HEK293 (cell line): ENCODE data around the gene EEFSEC.

ENCODE experiments used
- CTCF ChIA-PET: fragments of 350-600 bp; formaldehyde crosslinking; extraction: SDS; loops from one replicate; lab custom pipeline; 2021; ENCODE audit warnings: antibody characterized with exemption; lab: Yijun Ruan, JAX
- POLR2A ChIA-PET: fragments of 300-600 bp; formaldehyde crosslinking; extraction: SDS; loops from one replicate; lab custom pipeline; 2020; ENCODE audit warnings: antibody characterized with exemption, inconsistent platforms; lab: Yijun Ruan, JAX
- H3K27ac ChIP-seq: fragments of 200-500 bp; sonication (Bioruptor generic); 2 replicates; pipeline ENCODE4 v1.5.1; 2014; ENCODE audit warnings: low read depth, low read length, control low read depth, inconsistent platforms; ENCODE audit errors: extremely low read depth
- H3K36me3 ChIP-seq, 2 experiments: fragments of 200-500 bp in 1 of 2; sonication (Bioruptor generic) in 1 of 2; 1 replicate in 1 of 2; 2 replicates in 1 of 2; pipeline ENCODE4 v1.5.1; 2014 to 2017; ENCODE audit warnings: inconsistent platforms in 2 of 2, low read length in 2 of 2; ENCODE audit not compliant: control insufficient read depth in 2 of 2, insufficient read depth in 1 of 2
- H3K4me1 ChIP-seq: fragments of 200-500 bp; sonication (Bioruptor generic); 2 replicates; pipeline ENCODE4 v1.5.1; 2014; ENCODE audit warnings: mild to moderate bottlenecking, low read length, inconsistent platforms; ENCODE audit not compliant: control insufficient read depth, insufficient read depth
- H3K4me3 ChIP-seq: 2 replicates; pipeline ENCODE4 v1.5.1; 2011; ENCODE audit warnings: low read depth, mild to moderate bottlenecking, control low read depth, low read length, moderate library complexity
- H3K9me3 ChIP-seq: fragments of 200-500 bp; sonication (Bioruptor generic); 2 replicates; pipeline ENCODE4 v1.5.1; 2014; ENCODE audit warnings: low read depth, low read length, inconsistent platforms; ENCODE audit not compliant: control insufficient read depth, insufficient read depth
- BCL11A ChIP-seq: fragments of 450-650 bp; formaldehyde crosslinking; IDR thresholded peaks from 2 replicates; pipeline ENCODE4 v1.5.1; 2016; ENCODE audit warnings: low read depth, missing biosample characterization, missing genetic modification characterization
- KLF7 ChIP-seq: fragments of 450-650 bp; formaldehyde crosslinking; IDR thresholded peaks from 2 replicates; pipeline ENCODE4 v1.5.1; 2016; ENCODE audit warnings: missing biosample characterization, missing genetic modification characterization, borderline replicate concordance
- KLF8 ChIP-seq: fragments of 450-650 bp; formaldehyde crosslinking; IDR thresholded peaks from 2 replicates; pipeline ENCODE4 v1.5.1; 2016; ENCODE audit warnings: missing biosample characterization, missing genetic modification characterization
- SETDB1 ChIP-seq: IDR thresholded peaks from one replicate; pipeline ENCODE4 v1.6.1; 2017; ENCODE audit warnings: mild to moderate bottlenecking, low read length, moderate library complexity, mixed read lengths; ENCODE audit not compliant: insufficient read length
- ZFP41 ChIP-seq: fragments of 450-650 bp; formaldehyde crosslinking; IDR thresholded peaks from 2 replicates; pipeline ENCODE4 v1.5.1; 2016; ENCODE audit warnings: missing biosample characterization, missing genetic modification characterization, borderline replicate concordance
- ZNF112 ChIP-seq: fragments of 450-650 bp; formaldehyde crosslinking; IDR thresholded peaks from 2 replicates; pipeline ENCODE4 v1.5.0; 2017; ENCODE audit warnings: missing biosample characterization, missing genetic modification characterization
- ZNF138 ChIP-seq: fragments of 450-650 bp; formaldehyde crosslinking; IDR thresholded peaks from 2 replicates; pipeline ENCODE4 v1.5.1; 2016; ENCODE audit warnings: missing biosample characterization, missing genetic modification characterization, borderline replicate concordance
- ZNF140 ChIP-seq: fragments of 450-650 bp; formaldehyde crosslinking; IDR thresholded peaks from 2 replicates; pipeline ENCODE4 v1.5.1; 2016; ENCODE audit warnings: missing biosample characterization, missing genetic modification characterization
- ZNF202 ChIP-seq: fragments of 450-650 bp; formaldehyde crosslinking; IDR thresholded peaks from 2 replicates; pipeline ENCODE4 v1.5.1; 2016; ENCODE audit warnings: missing biosample characterization, missing genetic modification characterization, borderline replicate concordance
- ZNF248 ChIP-seq: fragments of 450-650 bp; formaldehyde crosslinking; IDR thresholded peaks from 2 replicates; pipeline ENCODE4 v1.5.1; 2017; ENCODE audit warnings: missing biosample characterization, missing genetic modification characterization
- ZNF394 ChIP-seq: fragments of 450-650 bp; formaldehyde crosslinking; IDR thresholded peaks from 2 replicates; pipeline ENCODE4 v1.5.1; 2016; ENCODE audit warnings: missing biosample characterization, missing genetic modification characterization, mild to moderate bottlenecking, moderate library complexity, borderline replicate concordance
- ZNF514 ChIP-seq: fragments of 450-650 bp; formaldehyde crosslinking; IDR thresholded peaks from 2 replicates; pipeline ENCODE4 v1.5.1; 2016; ENCODE audit warnings: missing biosample characterization, missing genetic modification characterization
- ZNF548 ChIP-seq: fragments of 450-650 bp; formaldehyde crosslinking; IDR thresholded peaks from 2 replicates; pipeline ENCODE4 v1.5.1; 2016; ENCODE audit warnings: missing biosample characterization, missing genetic modification characterization
- ZNF561 ChIP-seq: fragments of 450-650 bp; IDR thresholded peaks from 2 replicates; pipeline ENCODE4 v1.5.1; 2018; ENCODE audit warnings: missing biosample characterization, missing genetic modification characterization, borderline replicate concordance
- ZNF623 ChIP-seq: fragments of 450-650 bp; formaldehyde crosslinking; IDR thresholded peaks from 2 replicates; pipeline ENCODE4 v1.5.1; 2016; ENCODE audit warnings: missing biosample characterization, missing genetic modification characterization
- ZNF626 ChIP-seq: fragments of 450-650 bp; sonication (Bioruptor Pico); formaldehyde crosslinking; IDR thresholded peaks from 2 replicates; pipeline ENCODE4 v1.5.1; 2018; ENCODE audit warnings: missing biosample characterization, missing genetic modification characterization, inconsistent platforms
- ZNF654 ChIP-seq: fragments of 450-650 bp; formaldehyde crosslinking; IDR thresholded peaks from 2 replicates; pipeline ENCODE4 v1.5.1; 2016; ENCODE audit warnings: low read depth, missing biosample characterization, missing genetic modification characterization
- TF ChIP-seq, protein P1 (sequence below): sonication (generic); formaldehyde crosslinking; IDR thresholded peaks from 2 replicates; pipeline ENCODE4 v1.8.1; 2022; ENCODE audit warnings: mild to moderate bottlenecking, moderate library complexity, missing genetic modification reagents
- TF ChIP-seq, protein P2 (sequence below): fragments of 450-650 bp; formaldehyde crosslinking; IDR thresholded peaks from 2 replicates; pipeline ENCODE4 v1.5.1; 2016; ENCODE audit warnings: missing biosample characterization, missing genetic modification characterization
- TF ChIP-seq, protein P3 (sequence below): fragments of 450-650 bp; formaldehyde crosslinking; IDR thresholded peaks from 2 replicates; pipeline ENCODE4 v1.5.1; 2016; ENCODE audit warnings: missing biosample characterization, missing genetic modification characterization
- TF ChIP-seq, protein P4 (sequence below): fragments of 450-650 bp; formaldehyde crosslinking; IDR thresholded peaks from 2 replicates; pipeline ENCODE4 v1.5.1; 2016; ENCODE audit warnings: missing biosample characterization, missing genetic modification characterization

Gene EEFSEC

DNA sequence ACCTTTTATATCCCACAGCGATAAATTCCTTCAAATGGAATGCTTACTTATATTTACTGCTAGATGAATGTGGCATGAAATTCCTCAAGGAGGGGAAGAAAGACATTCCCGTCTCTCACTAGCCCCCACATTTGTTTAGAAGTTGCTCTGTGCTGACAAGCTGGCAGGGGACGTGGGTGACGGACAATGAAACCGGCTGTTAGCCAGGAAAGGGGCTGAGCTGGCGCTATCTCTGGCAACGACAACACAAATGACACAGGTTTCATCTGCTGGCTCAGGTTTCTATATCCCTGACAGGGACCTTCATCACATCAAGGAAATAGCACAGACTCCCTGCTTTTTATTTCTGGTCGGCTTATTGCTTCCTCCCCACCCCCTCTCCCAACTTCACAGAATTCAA is 45.4 kb upstream of the EEFSEC start:
- CTCF ChIA-PET = no interaction called here
- no peak overlapping the region for H3K4me3 ChIP-seq
- TF ChIP-seq ZNF138 (tag by site-specific recombination) = no peak
- no peak for TF ChIP-seq ZNF626 (tag by site-specific recombination)
- no peak for TF ChIP-seq KLF8
- no peak for TF ChIP-seq ZNF561 (tag by site-specific recombination)
- no peak for TF ChIP-seq KLF7
- no peak for TF ChIP-seq ZNF654 (tag by site-specific recombination)
- no peak for TF ChIP-seq ZNF514 (tag by site-specific recombination)
- no peak for TF ChIP-seq BCL11A
- TF ChIP-seq ZFP41 = no peak
- TF ChIP-seq SETDB1 = no peak
- TF ChIP-seq, protein P1, sequence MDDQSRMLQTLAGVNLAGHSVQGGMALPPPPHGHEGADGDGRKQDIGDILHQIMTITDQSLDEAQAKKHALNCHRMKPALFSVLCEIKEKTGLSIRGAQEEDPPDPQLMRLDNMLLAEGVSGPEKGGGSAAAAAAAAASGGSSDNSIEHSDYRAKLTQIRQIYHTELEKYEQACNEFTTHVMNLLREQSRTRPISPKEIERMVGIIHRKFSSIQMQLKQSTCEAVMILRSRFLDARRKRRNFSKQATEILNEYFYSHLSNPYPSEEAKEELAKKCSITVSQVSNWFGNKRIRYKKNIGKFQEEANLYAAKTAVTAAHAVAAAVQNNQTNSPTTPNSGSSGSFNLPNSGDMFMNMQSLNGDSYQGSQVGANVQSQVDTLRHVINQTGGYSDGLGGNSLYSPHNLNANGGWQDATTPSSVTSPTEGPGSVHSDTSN (CRISPR knock-in tag) = no peak
- TF ChIP-seq ZNF202 (tag by site-specific recombination) = no peak
- no peak for TF ChIP-seq ZNF140 (tag by site-specific recombination)
- TF ChIP-seq ZNF112 = no peak
- TF ChIP-seq, protein P2, sequence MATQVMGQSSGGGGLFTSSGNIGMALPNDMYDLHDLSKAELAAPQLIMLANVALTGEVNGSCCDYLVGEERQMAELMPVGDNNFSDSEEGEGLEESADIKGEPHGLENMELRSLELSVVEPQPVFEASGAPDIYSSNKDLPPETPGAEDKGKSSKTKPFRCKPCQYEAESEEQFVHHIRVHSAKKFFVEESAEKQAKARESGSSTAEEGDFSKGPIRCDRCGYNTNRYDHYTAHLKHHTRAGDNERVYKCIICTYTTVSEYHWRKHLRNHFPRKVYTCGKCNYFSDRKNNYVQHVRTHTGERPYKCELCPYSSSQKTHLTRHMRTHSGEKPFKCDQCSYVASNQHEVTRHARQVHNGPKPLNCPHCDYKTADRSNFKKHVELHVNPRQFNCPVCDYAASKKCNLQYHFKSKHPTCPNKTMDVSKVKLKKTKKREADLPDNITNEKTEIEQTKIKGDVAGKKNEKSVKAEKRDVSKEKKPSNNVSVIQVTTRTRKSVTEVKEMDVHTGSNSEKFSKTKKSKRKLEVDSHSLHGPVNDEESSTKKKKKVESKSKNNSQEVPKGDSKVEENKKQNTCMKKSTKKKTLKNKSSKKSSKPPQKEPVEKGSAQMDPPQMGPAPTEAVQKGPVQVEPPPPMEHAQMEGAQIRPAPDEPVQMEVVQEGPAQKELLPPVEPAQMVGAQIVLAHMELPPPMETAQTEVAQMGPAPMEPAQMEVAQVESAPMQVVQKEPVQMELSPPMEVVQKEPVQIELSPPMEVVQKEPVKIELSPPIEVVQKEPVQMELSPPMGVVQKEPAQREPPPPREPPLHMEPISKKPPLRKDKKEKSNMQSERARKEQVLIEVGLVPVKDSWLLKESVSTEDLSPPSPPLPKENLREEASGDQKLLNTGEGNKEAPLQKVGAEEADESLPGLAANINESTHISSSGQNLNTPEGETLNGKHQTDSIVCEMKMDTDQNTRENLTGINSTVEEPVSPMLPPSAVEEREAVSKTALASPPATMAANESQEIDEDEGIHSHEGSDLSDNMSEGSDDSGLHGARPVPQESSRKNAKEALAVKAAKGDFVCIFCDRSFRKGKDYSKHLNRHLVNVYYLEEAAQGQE (tag by site-specific recombination) = no peak
- TF ChIP-seq, all 188 proteins: peak for 0
- peaks cover 9 to 77% of the 10 kb centered on the region in 2 experiments; a peak in 2 of 3 replicates for H3K36me3 ChIP-seq
- POLR2A ChIA-PET = no interaction called here
- H3K9me3 ChIP-seq = no peaks in the 10 kb centered on the region
- H3K27ac ChIP-seq = no peak overlapping the region
- H3K4me1 ChIP-seq = peaks cover 2% of the 10 kb centered on the region

GRCh38 chr3:128111147-128111546 is 42.1 kb upstream of the EEFSEC start:
- no peak overlapping the region for H3K27ac ChIP-seq
- POLR2A ChIA-PET = no interaction called here
- CTCF ChIA-PET = interaction anchor here (1.2 kb wide), 1 partner anchor 22 kb away, joined by 4 read pairs; no protein-coding TSS in a partner anchor
- no peak for TF ChIP-seq ZNF248
- H3K4me3 ChIP-seq = no peak overlapping the region
- H3K4me1 ChIP-seq = peaks cover 3% of the 10 kb centered on the region
- no peaks in the 10 kb centered on the region for H3K9me3 ChIP-seq
- peaks cover 10 to 85% of the 10 kb centered on the region in 2 experiments; a peak in 2 of 3 replicates for H3K36me3 ChIP-seq

GRCh38 chr3:128112357-128112968 is 40.8 kb upstream of the EEFSEC start:
- ChIA-PET POLR2A (no interaction called here), CTCF (no interaction called here)
- H3K9me3 ChIP-seq = no peaks in the 10 kb centered on the region
- no peak overlapping the region for H3K4me3 ChIP-seq
- H3K36me3 ChIP-seq = peaks cover 15 to 80% of the 10 kb centered on the region in 2 experiments; a peak in 2 of 3 replicates
- no peak overlapping the region for H3K27ac ChIP-seq
- peaks cover 3% of the 10 kb centered on the region for H3K4me1 ChIP-seq
- TF ChIP-seq, protein P3, sequence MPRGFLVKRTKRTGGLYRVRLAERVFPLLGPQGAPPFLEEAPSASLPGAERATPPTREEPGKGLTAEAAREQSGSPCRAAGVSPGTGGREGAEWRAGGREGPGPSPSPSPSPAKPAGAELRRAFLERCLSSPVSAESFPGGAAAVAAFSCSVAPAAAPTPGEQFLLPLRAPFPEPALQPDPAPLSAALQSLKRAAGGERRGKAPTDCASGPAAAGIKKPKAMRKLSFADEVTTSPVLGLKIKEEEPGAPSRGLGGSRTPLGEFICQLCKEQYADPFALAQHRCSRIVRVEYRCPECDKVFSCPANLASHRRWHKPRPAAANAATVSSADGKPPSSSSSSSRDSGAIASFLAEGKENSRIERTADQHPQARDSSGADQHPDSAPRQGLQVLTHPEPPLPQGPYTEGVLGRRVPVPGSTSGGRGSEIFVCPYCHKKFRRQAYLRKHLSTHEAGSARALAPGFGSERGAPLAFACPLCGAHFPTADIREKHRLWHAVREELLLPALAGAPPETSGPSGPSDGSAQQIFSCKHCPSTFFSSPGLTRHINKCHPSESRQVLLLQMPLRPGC (tag by site-specific recombination) = peak; percentile 25; the same call in 1 of the 2 replicates
- TF ChIP-seq, protein P4, sequence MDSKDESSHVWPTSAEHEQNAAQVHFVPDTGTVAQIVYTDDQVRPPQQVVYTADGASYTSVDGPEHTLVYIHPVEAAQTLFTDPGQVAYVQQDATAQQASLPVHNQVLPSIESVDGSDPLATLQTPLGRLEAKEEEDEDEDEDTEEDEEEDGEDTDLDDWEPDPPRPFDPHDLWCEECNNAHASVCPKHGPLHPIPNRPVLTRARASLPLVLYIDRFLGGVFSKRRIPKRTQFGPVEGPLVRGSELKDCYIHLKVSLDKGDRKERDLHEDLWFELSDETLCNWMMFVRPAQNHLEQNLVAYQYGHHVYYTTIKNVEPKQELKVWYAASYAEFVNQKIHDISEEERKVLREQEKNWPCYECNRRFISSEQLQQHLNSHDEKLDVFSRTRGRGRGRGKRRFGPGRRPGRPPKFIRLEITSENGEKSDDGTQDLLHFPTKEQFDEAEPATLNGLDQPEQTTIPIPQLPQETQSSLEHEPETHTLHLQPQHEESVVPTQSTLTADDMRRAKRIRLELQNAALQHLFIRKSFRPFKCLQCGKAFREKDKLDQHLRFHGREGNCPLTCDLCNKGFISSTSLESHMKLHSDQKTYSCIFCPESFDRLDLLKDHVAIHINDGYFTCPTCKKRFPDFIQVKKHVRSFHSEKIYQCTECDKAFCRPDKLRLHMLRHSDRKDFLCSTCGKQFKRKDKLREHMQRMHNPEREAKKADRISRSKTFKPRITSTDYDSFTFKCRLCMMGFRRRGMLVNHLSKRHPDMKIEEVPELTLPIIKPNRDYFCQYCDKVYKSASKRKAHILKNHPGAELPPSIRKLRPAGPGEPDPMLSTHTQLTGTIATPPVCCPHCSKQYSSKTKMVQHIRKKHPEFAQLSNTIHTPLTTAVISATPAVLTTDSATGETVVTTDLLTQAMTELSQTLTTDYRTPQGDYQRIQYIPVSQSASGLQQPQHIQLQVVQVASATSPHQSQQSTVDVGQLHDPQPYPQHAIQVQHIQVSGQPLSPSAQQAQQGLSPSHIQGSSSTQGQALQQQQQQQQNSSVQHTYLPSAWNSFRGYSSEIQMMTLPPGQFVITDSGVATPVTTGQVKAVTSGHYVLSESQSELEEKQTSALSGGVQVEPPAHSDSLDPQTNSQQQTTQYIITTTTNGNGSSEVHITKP = 0 out of 2 replicates have a peak, but pooled peaks have one; percentile 18
- TF ChIP-seq ZNF394 (tag by site-specific recombination) = no peak; the same call in 1 of the 2 replicates
- no peak for TF ChIP-seq ZNF548 (tag by site-specific recombination)
- no peak for TF ChIP-seq ZNF623 (tag by site-specific recombination)
